Right lobe of liver (tissue), 6 donors: ENCODE data around the gene KRT7. TPM values are rescaled to one million over a fixed set of nuclear protein-coding genes. Genes with fewer than 3 reads are reported as not detected.

Experiments
- ATAC-seq, 4 donors: fragments of 200-7000 bp; cut with Tn5 transposase; one replicate each; pipeline ENCODE4 v1.9.1; 2020; ENCODE audit warnings: mild to moderate bottlenecking in 4 of 4, moderate library complexity in 4 of 4
- DNase-seq, 3 donors: peaks; one replicate each; pipeline ENCODE4 v3.0.0-alpha.2; 2020
- H3K27ac ChIP-seq, 3 donors: fragments of 200-600 bp; one replicate each; pipeline ENCODE4 v1.8.0; 2022
- H3K27me3 ChIP-seq, 2 donors: fragments of 200-600 bp; one replicate each; pipeline ENCODE4 v1.8.0; 2022
- H3K36me3 ChIP-seq, 4 donors: fragments of 200-600 bp; sonication (generic) in 1 of 4; one replicate each; pipeline versions ENCODE4 v1.5.1 to v1.8.0; 2017 to 2022; ENCODE audit warnings: control low read depth in 1 of 4
- H3K4me1 ChIP-seq, 4 donors: fragments of 200-600 bp; sonication (generic) in 1 of 4; one replicate each; pipeline versions ENCODE4 v1.5.1 to v1.8.0; 2017 to 2022; ENCODE audit warnings: control low read depth in 1 of 4
- H3K4me3 ChIP-seq, 3 donors: fragments of 200-600 bp; one replicate each; pipeline ENCODE4 v1.8.0; 2022
- H3K9me3 ChIP-seq, 4 donors: fragments of 200-600 bp; sonication (generic) in 1 of 4; one replicate each; pipeline versions ENCODE4 v1.5.1 to v1.8.0; 2017 to 2022; ENCODE audit warnings: control low read depth in 1 of 4
- CTCF ChIP-seq, 4 donors: fragments of 200-600 bp in 3 of 4; fragments of 450-650 bp in 1 of 4; IDR thresholded peaks; one replicate each; pipeline versions ENCODE4 v1.5.1 to v1.8.0; 2016 to 2022; ENCODE audit warnings: antibody characterized with exemption in 4 of 4, mild to moderate bottlenecking in 2 of 4
- POLR2A ChIP-seq: fragments of 450-650 bp; IDR thresholded peaks from one replicate; pipeline ENCODE4 v1.6.1; 2017; ENCODE audit warnings: antibody characterized with exemption, mild to moderate bottlenecking
- WGBS: methylation state at CpG from one replicate; pipeline ENCODE4 v1.1.6; 2018; ENCODE audit warnings: low coverage, low lambda C conversion rate; ENCODE audit not compliant: insufficient coverage; ENCODE audit errors: missing lambda C conversion rate; 5-methylcytosine and 5-hydroxymethylcytosine counted together
- intact Hi-C, 2 donors: fragments of 100-400 bp; cut with DNase I; formaldehyde crosslinking; loops; one replicate each; pipeline versions ENCODE4 v1.11.2 to v1.14.1; 2022
- total RNA-seq, 6 experiments: library from RNA; depleted of rRNA in 2 of 6; stranded (reverse); fragments of >200 nt in 2 of 6; fragmentation: NEBNext Ultra II Directional in 3 of 6; extraction: Animal tissue kit (Norgen Biotek cat#: 25700) in 3 of 6; gene quantifications; one replicate each; pipeline versions ENCODE4 v1.1.0 to v1.2.4, GENCODE V29; 2016 to 2023
- donor health status: DM: no; HTN: yes; CAD: no.
- donor health status: DM: no; HTN: no; CAD: no.
- donor health status: DM: no; HTN: no; CAD: no.
- donor health status: DM: no; HTN: yes; CAD: no.
- donor health status: DM: no; HTN: yes; CAD: no.

Gene KRT7
- total RNA-seq, 6 experiments from 2014 or later: 3.4 to 19.2 (median 10.7) TPM

- DNase-seq (no peak), ATAC-seq (no peak)
- Histone ChIP-seq H3K4me3 (no peak overlapping the region), H3K4me1 (no peaks in the 10 kb centered on the region), H3K36me3 (no peaks in the 10 kb centered on the region), H3K27me3 (no peaks in the 10 kb centered on the region), H3K27ac (no peak overlapping the region), H3K9me3 (no peaks in the 10 kb centered on the region)
- no peak for TF ChIP-seq CTCF (IDR thresholded peaks at IDR 0.05)
- TF ChIP-seq POLR2A: no peak
- intact Hi-C loops: no loop called here
- 69% methylated on average over 7 of the region's 7 CpGs for WGBS
These were observed 44.4 kb upstream of the KRT7 start for GRCh38 chr12:52188658-52189057.

GRCh38 chr12:52189376-52190174 lies 43.5 kb upstream of the KRT7 start:
- no peak for TF ChIP-seq CTCF (IDR thresholded peaks at IDR 0.05)
- no peak for TF ChIP-seq POLR2A
- DNase-seq (no peak), ATAC-seq (no peak)
- Histone ChIP-seq H3K4me3 (no peak overlapping the region), H3K4me1 (no peaks in the 10 kb centered on the region), H3K36me3 (no peaks in the 10 kb centered on the region), H3K9me3 (no peaks in the 10 kb centered on the region), H3K27ac (no peak overlapping the region), H3K27me3 (no peaks in the 10 kb centered on the region)
- 49% methylated on average over 3 of the region's 3 CpGs for WGBS
- intact Hi-C loops: no loop called here

- Histone ChIP-seq H3K9me3 (no peaks in the 10 kb centered on the region), H3K27ac (peak overlapping the region in 1 of 3 donors; percentile 1), H3K36me3 (no peaks in the 10 kb centered on the region), H3K4me1 (no peaks in the 10 kb centered on the region), H3K4me3 (no peak overlapping the region), H3K27me3 (no peaks in the 10 kb centered on the region)
- TF ChIP-seq CTCF (IDR thresholded peaks at IDR 0.05) (no peak), POLR2A (no peak)
- no peak for DNase-seq
- intact Hi-C loops: no loop called here
- WGBS: no CpG with 5 or more reads among the region's 16 CpGs
- no peak for ATAC-seq
These were observed 41.9 kb upstream of the KRT7 start for GRCh38 chr12:52190860-52191729.

- H3K4me1 ChIP-seq: no peaks in the 10 kb centered on the region
- H3K9me3 ChIP-seq: no peaks in the 10 kb centered on the region
- H3K27me3 ChIP-seq: no peaks in the 10 kb centered on the region
- peak within 1 kb of the TSS in 1 of 3 donors; percentile 1 for H3K27ac ChIP-seq
- no peak for TF ChIP-seq CTCF (IDR thresholded peaks at IDR 0.05)
- TF ChIP-seq POLR2A: no peak
- ATAC-seq (peak; percentile 76 to 95 (median 86)), DNase-seq (peak; percentile 82 to 91 (median 90))
- H3K36me3 ChIP-seq: no peaks in the 10 kb centered on the region
- no peak within 1 kb of the TSS for H3K4me3 ChIP-seq
- WGBS: 21% methylated on average over 8 of the region's 20 CpGs
- intact Hi-C loops: no loop called here
These were observed 40.9 kb upstream of the KRT7 start, which contains the start of gene KRT80 for GRCh38 chr12:52191841-52192791. KRT80 (minus strand) TSS chr12:52192014; CDS start chr12:52191902, 112 bp downstream.
